AG09319 (cell line): ENCODE results near the gene PHLDA2.

Experiments
- DNase-seq: peaks from one replicate; pipeline ENCODE4 v3.0.0-alpha.2; 2010; ENCODE audit warnings: low read depth; ENCODE audit errors: extremely low read depth
- CTCF ChIP-seq: IDR thresholded peaks from 2 replicates; pipeline ENCODE4 v1.5.1; 2011; ENCODE audit warnings: low read depth, mild to moderate bottlenecking, inconsistent platforms, low read length, moderate library complexity

The PHLDA2 gene

GRCh38 chr11:2927121-2927800 lies 2.0 kb downstream of the PHLDA2 start:
- no peak for TF ChIP-seq CTCF
- DNase-seq = no peak

- TF ChIP-seq CTCF = no peak
- no peak for DNase-seq
Observed at GRCh38 chr11:2926611-2927051, 2.6 kb downstream of the PHLDA2 start.

- no peak for DNase-seq
- no peak for TF ChIP-seq CTCF
Observed at GRCh38 chr11:2924821-2925675, 4.2 kb downstream of the PHLDA2 start.

- DNase-seq = no peak
- TF ChIP-seq CTCF = no peak
Observed at GRCh38 chr11:2924381-2924780, 4.8 kb downstream of the PHLDA2 start.

- DNase-seq = no peak
- TF ChIP-seq CTCF = no peak
Observed at GRCh38 chr11:2923446-2924375, 5.5 kb downstream of the PHLDA2 start.

- DNase-seq = no peak
- TF ChIP-seq CTCF = no peak
Observed at GRCh38 chr11:2922655-2923054, 6.6 kb downstream of the PHLDA2 start.
